ENCODE data around the gene AGBL5.

The AGBL5 gene

GRCh38 chr2:27079233-27080139, 28.0 kb downstream of the AGBL5 start:
- DNase-seq = no peak

DNA sequence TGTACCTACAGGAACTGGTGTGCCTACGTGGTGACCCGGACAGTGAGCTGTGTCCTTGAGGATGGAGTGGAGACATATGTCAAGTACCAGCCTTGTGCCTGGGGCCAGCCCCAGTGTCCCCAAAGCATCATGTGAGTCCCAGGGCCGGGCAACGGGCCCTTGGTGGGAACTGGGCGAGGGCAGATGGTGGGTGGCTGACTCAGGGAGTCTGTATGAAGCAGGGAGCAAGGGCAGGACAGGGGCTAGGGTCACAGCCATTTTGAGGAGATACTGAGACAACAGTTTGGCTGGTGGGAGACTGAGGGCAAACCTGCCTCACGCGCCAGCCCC, 28.6 kb downstream of the AGBL5 start:
- no peak for DNase-seq

DNA sequence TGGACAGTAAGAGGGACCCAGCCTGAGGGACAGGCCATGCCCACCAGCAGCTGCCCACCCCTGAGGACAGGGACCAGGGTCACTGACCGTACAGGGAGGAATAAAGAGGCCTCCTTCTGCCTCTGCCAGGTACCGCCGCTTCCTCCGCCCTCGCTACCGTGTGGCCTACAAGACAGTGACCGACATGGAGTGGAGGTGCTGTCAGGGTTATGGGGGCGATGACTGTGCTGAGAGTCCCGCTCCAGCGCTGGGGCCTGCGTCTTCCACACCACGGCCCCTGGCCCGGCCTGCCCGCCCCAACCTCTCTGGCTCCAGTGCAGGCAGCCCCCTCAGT, 29.1 kb downstream of the AGBL5 start:
- no peak for DNase-seq

- DNase-seq = no peak
These were observed 30.7 kb downstream of the AGBL5 start for GRCh38 chr2:27081984-27082772.

DNA sequence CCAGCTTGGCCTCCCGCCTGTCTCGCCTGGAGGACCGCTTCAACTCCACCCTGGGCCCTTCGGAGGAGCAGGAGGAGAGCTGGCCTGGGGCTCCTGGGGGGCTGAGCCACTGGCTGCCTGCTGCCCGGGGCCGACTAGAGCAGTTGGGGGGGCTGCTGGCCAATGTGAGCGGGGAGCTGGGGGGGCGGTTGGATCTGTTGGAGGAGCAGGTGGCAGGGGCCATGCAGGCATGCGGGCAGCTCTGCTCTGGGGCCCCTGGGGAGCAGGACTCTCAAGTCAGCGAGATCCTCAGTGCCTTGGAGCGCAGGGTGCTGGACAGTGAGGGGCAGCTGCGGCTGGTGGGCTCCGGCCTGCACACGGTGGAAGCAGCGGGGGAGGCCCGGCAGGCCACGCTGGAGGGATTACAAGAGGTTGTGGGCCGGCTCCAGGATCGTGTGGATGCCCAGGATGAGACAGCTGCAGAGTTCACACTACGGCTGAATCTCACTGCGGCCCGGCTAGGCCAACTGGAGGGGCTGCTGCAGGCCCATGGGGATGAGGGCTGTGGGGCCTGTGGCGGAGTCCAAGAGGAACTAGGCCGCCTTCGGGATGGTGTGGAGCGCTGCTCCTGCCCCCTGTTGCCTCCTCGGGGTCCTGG, 31.4 kb downstream of the AGBL5 start:
- no peak for DNase-seq

GRCh38 chr2:27083410-27084296, 32.2 kb downstream of the AGBL5 start:
- no peak for DNase-seq

GRCh38 chr2:27084297-27085061, 33.0 kb downstream of the AGBL5 start:
- no peak for DNase-seq

DNA sequence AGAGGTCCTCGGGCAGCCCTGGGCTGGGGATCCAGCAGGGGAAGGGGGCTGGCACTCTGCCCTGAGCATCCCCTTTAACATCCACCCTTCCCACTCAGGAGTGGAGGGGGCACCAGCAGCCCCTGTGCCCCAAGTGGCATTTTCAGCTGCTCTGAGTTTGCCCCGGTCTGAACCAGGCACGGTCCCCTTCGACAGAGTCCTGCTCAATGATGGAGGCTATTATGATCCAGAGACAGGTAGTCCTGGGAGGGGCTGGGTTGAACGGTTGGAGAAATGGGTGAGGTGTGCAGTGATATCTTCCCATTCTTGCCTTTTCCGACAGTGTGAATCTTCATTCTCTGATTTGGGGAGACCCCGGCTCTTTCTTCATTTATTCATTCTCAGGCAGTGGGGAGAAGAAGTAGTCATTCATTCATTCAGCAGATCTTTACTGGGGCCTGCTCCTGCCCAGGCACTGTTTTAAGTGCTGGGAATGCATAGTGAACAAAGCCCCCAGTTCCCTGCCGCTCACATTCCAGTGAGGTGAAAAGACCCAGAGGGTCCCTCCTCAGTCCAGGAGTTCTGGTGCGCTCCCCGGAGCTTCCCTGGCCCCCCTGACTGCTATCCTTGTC, 33.7 kb downstream of the AGBL5 start:
- DNase-seq = no peak

- peak; percentile 24 to 50 for DNase-seq
These were observed 34.2 kb downstream of the AGBL5 start for GRCh38 chr2:27085673-27086089.

DNA sequence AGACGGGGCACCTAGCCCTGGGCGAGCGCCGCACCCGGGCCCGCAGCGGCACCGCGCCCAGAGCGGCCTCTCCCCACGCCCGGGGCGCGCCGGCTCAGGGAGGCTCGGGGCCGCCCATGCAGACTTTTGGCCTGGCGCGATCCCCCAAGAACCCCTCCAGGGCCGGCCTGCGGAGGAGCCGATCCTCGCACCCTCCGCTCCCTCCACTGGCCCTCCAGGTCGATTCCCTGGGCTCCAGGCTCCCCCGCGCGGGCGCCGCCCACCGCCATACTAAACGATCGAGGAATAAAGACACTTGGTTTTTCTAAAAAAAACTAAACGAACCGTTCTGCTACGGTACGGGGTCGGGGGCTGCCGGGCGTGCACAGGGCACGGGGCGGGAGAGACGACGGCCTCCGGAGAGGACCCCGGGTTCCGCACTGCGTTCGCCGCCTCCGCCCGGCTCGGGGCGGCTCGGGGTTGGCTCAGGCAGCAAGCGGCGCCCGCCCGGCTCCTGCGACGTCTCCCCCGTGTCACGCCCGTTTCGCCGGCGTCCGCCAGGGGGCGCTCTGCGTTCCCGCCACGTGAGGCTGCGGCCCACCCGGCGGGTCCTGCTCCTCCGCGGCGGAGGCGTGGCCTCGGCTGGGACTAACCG, 34.7 kb downstream of the AGBL5 start:
- peak; percentile 92 to 94 for DNase-seq

DNA sequence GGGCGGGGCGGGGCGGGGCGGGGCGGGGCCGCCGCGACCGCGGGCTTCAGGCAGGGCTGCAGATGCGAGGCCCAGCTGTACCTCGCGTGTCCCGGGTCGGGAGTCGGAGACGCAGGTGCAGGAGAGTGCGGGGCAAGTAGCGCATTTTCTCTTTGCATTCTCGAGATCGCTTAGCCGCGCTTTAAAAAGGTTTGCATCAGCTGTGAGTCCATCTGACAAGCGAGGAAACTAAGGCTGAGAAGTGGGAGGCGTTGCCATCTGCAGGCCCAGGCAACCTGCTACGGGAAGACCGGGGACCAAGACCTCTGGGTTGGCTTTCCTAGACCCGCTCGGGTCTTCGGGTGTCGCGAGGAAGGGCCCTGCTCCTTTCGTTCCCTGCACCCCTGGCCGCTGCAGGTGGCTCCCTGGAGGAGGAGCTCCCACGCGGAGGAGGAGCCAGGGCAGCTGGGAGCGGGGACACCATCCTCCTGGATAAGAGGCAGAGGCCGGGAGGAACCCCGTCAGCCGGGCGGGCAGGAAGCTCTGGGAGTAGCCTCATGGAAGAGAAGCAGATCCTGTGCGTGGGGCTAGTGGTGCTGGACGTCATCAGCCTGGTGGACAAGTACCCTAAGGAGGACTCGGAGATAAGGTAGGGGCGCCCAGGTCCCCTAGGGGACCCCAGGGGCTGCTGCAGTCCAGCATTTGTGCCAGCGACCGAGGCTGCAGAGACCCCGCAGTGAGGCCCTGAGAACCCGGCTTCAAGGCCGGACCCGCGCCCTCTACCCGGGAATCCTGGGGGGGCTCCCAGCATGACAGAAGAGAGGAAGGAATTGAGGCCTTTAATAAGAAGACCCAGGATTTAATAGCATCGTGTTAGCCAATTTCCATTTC, 35.5 kb downstream of the AGBL5 start, which contains the start of gene KHK:
KHK (plus strand) TSS at position 49 of the 870 bp plus-strand sequence; CDS start at position 537, 488 bp downstream.
- DNase-seq = peak; percentile 81 to 82

- no peak for DNase-seq
These were observed 36.4 kb downstream of the AGBL5 start for GRCh38 chr2:27087823-27088410.

DNA sequence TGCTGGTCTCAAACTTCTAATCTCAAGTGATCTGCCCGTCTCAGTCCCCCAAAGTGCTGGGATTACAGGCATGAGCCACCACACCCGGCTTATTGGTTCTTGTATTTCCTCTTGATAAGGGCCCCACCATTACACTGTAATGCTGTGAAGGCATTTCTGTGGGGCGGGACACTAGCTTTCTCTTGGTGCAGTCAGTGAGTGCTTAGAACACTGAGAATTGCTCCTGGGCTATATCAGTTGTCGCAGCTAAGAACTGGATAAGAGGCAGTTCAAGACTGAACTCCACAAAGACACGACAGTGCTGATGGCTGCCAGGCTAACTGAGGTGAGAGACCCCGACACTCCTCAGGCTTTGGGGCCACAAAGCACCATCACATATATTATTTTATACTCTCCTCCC, 37.2 kb downstream of the AGBL5 start:
- DNase-seq = no peak

GRCh38 chr2:27089111-27089954, 37.9 kb downstream of the AGBL5 start:
- DNase-seq = no peak

GRCh38 chr2:27091746-27092695, 40.6 kb downstream of the AGBL5 start:
- DNase-seq = no peak

DNA sequence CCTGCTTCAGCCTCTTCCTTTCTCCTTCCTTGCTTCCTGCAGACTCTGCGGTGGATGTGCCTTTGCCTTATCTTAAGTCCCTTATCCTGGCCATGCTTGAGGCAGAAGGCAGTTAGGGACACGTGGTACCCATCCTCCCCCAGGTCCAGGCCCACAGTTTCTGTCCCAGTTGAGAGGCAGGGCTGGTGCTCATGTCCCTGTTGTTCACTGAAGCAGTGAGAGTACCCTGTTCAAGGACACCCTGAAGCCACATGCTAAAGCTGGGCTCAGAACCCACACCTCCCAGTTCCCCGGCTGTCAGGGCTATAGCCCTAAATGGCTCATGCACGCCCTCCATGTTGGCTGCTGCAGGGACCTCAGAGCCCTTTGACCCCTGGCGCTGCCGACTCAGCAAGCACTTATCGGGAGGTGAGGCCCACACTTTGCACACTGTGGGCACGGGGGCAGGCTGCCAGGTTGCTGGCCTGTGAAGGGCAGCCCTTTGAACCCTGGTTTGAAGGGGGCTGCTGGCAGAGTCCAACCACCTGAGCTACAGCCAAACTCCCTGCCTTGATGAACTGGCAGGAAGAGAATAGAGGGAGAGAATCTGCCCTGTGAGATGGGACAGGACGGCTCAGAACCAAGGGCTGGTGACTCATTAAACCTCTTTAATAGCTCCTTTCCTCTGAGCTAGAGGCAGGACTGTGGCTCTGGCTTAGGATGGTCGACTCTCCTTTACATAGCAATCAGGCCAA, 41.4 kb downstream of the AGBL5 start:
- no peak for DNase-seq
